ENCODE measurements around the gene CEP135. TPM values are rescaled to one million over a fixed set of nuclear protein-coding genes. Genes with fewer than 3 reads are reported as not detected.

The CEP135 gene
- polyA plus RNA-seq, 3 donors: 4.0 to 5.1 (median 4.6) TPM

- 0% methylated on average over 15 of the region's 19 CpGs for WGBS (ENCODE audit: insufficient coverage)
These were observed 626 bp upstream of the CEP135 start for GRCh38 chr4:55947912-55948725.

More at GRCh38 chr4:55947912-55948725, 626 bp upstream of the CEP135 start:
- H3K27ac ChIP-seq (ENCODE audit: low read depth in 1 of 2, low read length in 2 of 2): peak overlapping the region; percentile 92 to 100
- peak; percentile 75 to 92 (median 76) for DNase-seq
- no peaks in the 10 kb centered on the region for H3K9me3 ChIP-seq (replicated peaks in 1 of 2; ENCODE audit: control insufficient read depth in 1 of 2, insufficient read depth in 1 of 2, low read length in 2 of 2)
- H3K4me1 Mint-ChIP-seq: peaks cover 40% of the 10 kb centered on the region
- H3K4me3 ChIP-seq (replicated peaks in 1 of 3; ENCODE audit: low read depth in 2 of 3, low read length in 3 of 3): peak overlapping the region; percentile 73 to 83 (median 79)
- H3K4me2 ChIP-seq (replicated peaks; ENCODE audit: extremely low read depth, low read length, poor library complexity, severe bottlenecking): peak overlapping the region; percentile 94
- H3K27ac Mint-ChIP-seq: peak overlapping the region; percentile 98 to 100 (median 99)
- H3K4me1 ChIP-seq (ENCODE audit: control insufficient read depth in 1 of 2, insufficient read depth in 2 of 2, low read length in 2 of 2): peaks cover 32 to 43% of the 10 kb centered on the region in 2 donors
- H3K79me2 ChIP-seq (ENCODE audit: insufficient read depth, low read length): peaks cover 36% of the 10 kb centered on the region
- no peak for TF ChIP-seq CTCF (IDR thresholded peaks at IDR 0.05)
- peak overlapping the region; percentile 83 to 92 for H3K4me3 Mint-ChIP-seq
- intact Hi-C loops (cut with micrococcal nuclease): loop anchor here (5.0 to 10.0 kb wide), 2 partner anchors 93 to 96 kb away; partner anchors contain the start of gene EXOC1 (in 2 of the 2)
- H3K9me3 Mint-ChIP-seq: peaks cover 0 to 3% (median 0%) of the 10 kb centered on the region in 7 donors
- H4K20me1 ChIP-seq (ENCODE audit: insufficient read depth, low read length): no peaks in the 10 kb centered on the region
- H3K27me3 ChIP-seq (ENCODE audit: control insufficient read depth in 2 of 2, insufficient read depth in 2 of 2, low read length in 2 of 2): no peaks in the 10 kb centered on the region
- H3K9ac ChIP-seq (ENCODE audit: insufficient read depth, low read length, poor library complexity, severe bottlenecking): peak overlapping the region; percentile 96
- H3K27me3 Mint-ChIP-seq (ENCODE audit: low read depth in 3 of 3): peaks cover 0 to 3% (median 0%) of the 10 kb centered on the region in 3 donors
- H3K36me3 ChIP-seq (replicated peaks in 1 of 2; ENCODE audit: control insufficient read depth in 1 of 2, insufficient read depth in 2 of 2, low read length in 2 of 2): peaks cover 5 to 12% of the 10 kb centered on the region in 2 donors
- H3K36me3 Mint-ChIP-seq: peaks cover 9 to 11% of the 10 kb centered on the region in 2 donors
- peak overlapping the region; percentile 87 for H2AFZ ChIP-seq (ENCODE audit: insufficient read depth, low read depth, low read length, poor library complexity, severe bottlenecking)
